ENCODE data around the gene HYCC1. TPM values are rescaled to one million over a fixed set of nuclear protein-coding genes. Genes with fewer than 3 reads are reported as not detected.

HYCC1 gene
- total RNA-seq, 1 experiment from 2014 or later: 126 TPM

DNA sequence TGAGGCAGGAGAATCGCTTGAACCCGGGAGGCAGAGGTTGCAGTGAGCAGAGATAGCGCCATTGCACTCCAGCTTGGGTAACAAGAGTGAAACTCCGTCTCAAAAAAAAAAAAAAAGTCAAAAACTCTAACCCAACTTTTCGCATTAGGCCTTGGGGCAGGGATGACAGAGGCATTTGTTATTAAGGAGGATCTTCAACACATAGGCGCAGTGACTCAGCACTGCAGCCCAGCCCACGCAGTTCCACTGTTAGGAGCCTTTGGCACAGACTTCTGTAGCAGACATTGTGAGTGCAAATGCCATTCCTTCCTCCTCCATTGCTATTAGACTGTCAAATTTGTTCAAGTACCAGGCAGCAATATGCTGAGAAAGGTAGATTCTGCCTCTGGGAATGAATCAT, 48.5 kb upstream of the HYCC1 start:
- no peaks in the 10 kb centered on the region for H3K79me1 ChIP-seq (ENCODE audit: insufficient read depth, low read depth, low read length, poor library complexity, severe bottlenecking)
- H3K23me2 ChIP-seq (ENCODE audit: insufficient read length, low read depth, low read length, poor library complexity, severe bottlenecking): no peaks in the 10 kb centered on the region
- no peak overlapping the region for H3K14ac ChIP-seq (ENCODE audit: insufficient read depth, low read length)
- no peak overlapping the region for H2BK20ac ChIP-seq (ENCODE audit: low read depth, low read length, poor library complexity, severe bottlenecking)
- no peak for DNase-seq
- peaks cover 8% of the 10 kb centered on the region in 2 experiments for H3K4me1 Mint-ChIP-seq
- no peak overlapping the region for H4K8ac ChIP-seq (replicated peaks; ENCODE audit: insufficient read length, low read depth, low read length)
- H2BK15ac ChIP-seq (ENCODE audit: low read depth, low read length): no peak overlapping the region
- no peak overlapping the region for H3K23ac ChIP-seq (ENCODE audit: insufficient read length, low read depth, low read length)
- H3K9ac ChIP-seq (ENCODE audit: extremely low read depth, insufficient read length, low read length): no peak overlapping the region
- no peaks in the 10 kb centered on the region for H4K20me1 ChIP-seq (ENCODE audit: control insufficient read depth, insufficient read depth, insufficient read length)
- H3K9me3 ChIP-seq (ENCODE audit: control insufficient read depth, low read depth, low read length): no peaks in the 10 kb centered on the region
- TF ChIP-seq, protein P1, sequence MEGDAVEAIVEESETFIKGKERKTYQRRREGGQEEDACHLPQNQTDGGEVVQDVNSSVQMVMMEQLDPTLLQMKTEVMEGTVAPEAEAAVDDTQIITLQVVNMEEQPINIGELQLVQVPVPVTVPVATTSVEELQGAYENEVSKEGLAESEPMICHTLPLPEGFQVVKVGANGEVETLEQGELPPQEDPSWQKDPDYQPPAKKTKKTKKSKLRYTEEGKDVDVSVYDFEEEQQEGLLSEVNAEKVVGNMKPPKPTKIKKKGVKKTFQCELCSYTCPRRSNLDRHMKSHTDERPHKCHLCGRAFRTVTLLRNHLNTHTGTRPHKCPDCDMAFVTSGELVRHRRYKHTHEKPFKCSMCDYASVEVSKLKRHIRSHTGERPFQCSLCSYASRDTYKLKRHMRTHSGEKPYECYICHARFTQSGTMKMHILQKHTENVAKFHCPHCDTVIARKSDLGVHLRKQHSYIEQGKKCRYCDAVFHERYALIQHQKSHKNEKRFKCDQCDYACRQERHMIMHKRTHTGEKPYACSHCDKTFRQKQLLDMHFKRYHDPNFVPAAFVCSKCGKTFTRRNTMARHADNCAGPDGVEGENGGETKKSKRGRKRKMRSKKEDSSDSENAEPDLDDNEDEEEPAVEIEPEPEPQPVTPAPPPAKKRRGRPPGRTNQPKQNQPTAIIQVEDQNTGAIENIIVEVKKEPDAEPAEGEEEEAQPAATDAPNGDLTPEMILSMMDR (conservative IDR thresholded peaks at IDR 0.05): no peak
- H3K27me3 Mint-ChIP-seq (ENCODE audit: low read depth): no peaks in the 10 kb centered on the region
- H2BK12ac ChIP-seq (ENCODE audit: insufficient read length, low read depth, low read length): no peak overlapping the region
- no peak overlapping the region for H4K91ac ChIP-seq (ENCODE audit: insufficient read length, low read depth, low read length)
- no peaks in the 10 kb centered on the region for H3K36me3 Mint-ChIP-seq (ENCODE audit: insufficient read depth in 1 of 3, low read depth in 3 of 3)
- no peaks in the 10 kb centered on the region for H3K4me1 ChIP-seq (ENCODE audit: insufficient read depth, low read length)
- no peak overlapping the region for H2AFZ ChIP-seq (ENCODE audit: low read length)
- H3K27ac ChIP-seq (ENCODE audit: insufficient read length, low read depth, low read length): no peak overlapping the region
- no peak overlapping the region for H3K4ac ChIP-seq (ENCODE audit: low read depth, low read length)
- H3K56ac ChIP-seq (ENCODE audit: insufficient read length, low read depth, low read length): no peak overlapping the region
- H4K5ac ChIP-seq (ENCODE audit: insufficient read length, low read depth, low read length): no peak overlapping the region
- H3K18ac ChIP-seq (ENCODE audit: insufficient read length, low read depth, low read length): no peak overlapping the region
- no peak overlapping the region for H2BK120ac ChIP-seq (ENCODE audit: low read depth, low read length, poor library complexity, severe bottlenecking)
- no peak overlapping the region for H3K4me2 ChIP-seq (ENCODE audit: insufficient read depth, insufficient read length, low read length)
- no peak overlapping the region for H2BK5ac ChIP-seq (ENCODE audit: insufficient read length, low read length)
- H3T11ph ChIP-seq (ENCODE audit: low read length): no peak overlapping the region
- H3K4me3 Mint-ChIP-seq: no peak overlapping the region
- H3K9me3 Mint-ChIP-seq: no peaks in the 10 kb centered on the region
- no CpG with 5 or more reads among the region's 7 CpGs for WGBS (ENCODE audit: extremely low coverage, insufficient read length, low lambda C conversion rate)
- H3K79me2 ChIP-seq (ENCODE audit: insufficient read depth, low read length): no peaks in the 10 kb centered on the region
- H2AK5ac ChIP-seq (ENCODE audit: insufficient read length, low read length): no peak overlapping the region
- H3K27ac Mint-ChIP-seq: peak overlapping the region in 1 of 3 experiments; percentile 45; a peak in 1 of 7 replicates
- no peaks in the 10 kb centered on the region for H3K27me3 ChIP-seq (ENCODE audit: insufficient read depth, low read length)

Measured in H9 (cell line).